Measurements from ENCODE around the gene LEUTX.

DNA sequence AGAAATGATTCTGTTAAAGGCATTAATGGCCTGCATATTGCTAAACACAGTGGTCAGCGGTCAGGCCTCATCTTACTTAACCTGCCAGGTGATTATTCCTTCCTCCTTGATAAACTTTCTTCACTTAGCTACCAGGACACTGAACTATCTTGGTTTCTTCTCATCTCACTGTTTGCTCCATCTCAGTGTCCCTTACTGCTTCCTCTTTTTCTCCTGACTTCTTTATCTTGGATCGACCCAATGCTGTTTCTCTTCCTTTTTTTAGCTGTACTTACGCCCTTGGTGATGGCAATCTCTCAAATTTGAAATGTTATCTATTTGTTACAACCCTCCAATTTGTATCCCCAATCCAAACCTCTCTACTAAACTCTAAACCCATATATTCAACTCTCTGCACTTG, 33.0 kb upstream of the LEUTX start:
- TF ChIP-seq, protein P1, sequence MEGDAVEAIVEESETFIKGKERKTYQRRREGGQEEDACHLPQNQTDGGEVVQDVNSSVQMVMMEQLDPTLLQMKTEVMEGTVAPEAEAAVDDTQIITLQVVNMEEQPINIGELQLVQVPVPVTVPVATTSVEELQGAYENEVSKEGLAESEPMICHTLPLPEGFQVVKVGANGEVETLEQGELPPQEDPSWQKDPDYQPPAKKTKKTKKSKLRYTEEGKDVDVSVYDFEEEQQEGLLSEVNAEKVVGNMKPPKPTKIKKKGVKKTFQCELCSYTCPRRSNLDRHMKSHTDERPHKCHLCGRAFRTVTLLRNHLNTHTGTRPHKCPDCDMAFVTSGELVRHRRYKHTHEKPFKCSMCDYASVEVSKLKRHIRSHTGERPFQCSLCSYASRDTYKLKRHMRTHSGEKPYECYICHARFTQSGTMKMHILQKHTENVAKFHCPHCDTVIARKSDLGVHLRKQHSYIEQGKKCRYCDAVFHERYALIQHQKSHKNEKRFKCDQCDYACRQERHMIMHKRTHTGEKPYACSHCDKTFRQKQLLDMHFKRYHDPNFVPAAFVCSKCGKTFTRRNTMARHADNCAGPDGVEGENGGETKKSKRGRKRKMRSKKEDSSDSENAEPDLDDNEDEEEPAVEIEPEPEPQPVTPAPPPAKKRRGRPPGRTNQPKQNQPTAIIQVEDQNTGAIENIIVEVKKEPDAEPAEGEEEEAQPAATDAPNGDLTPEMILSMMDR (IDR thresholded peaks at IDR 0.05), result no peak
- TF ChIP-seq TCF7L2 (IDR thresholded peaks at IDR 0.05; ENCODE audit: low read depth, low read length) (no peak), POLR2AphosphoS5 (IDR thresholded peaks at IDR 0.05; ENCODE audit: low read depth, low read length) (no peak)
- TF ChIP-seq, protein P2, sequence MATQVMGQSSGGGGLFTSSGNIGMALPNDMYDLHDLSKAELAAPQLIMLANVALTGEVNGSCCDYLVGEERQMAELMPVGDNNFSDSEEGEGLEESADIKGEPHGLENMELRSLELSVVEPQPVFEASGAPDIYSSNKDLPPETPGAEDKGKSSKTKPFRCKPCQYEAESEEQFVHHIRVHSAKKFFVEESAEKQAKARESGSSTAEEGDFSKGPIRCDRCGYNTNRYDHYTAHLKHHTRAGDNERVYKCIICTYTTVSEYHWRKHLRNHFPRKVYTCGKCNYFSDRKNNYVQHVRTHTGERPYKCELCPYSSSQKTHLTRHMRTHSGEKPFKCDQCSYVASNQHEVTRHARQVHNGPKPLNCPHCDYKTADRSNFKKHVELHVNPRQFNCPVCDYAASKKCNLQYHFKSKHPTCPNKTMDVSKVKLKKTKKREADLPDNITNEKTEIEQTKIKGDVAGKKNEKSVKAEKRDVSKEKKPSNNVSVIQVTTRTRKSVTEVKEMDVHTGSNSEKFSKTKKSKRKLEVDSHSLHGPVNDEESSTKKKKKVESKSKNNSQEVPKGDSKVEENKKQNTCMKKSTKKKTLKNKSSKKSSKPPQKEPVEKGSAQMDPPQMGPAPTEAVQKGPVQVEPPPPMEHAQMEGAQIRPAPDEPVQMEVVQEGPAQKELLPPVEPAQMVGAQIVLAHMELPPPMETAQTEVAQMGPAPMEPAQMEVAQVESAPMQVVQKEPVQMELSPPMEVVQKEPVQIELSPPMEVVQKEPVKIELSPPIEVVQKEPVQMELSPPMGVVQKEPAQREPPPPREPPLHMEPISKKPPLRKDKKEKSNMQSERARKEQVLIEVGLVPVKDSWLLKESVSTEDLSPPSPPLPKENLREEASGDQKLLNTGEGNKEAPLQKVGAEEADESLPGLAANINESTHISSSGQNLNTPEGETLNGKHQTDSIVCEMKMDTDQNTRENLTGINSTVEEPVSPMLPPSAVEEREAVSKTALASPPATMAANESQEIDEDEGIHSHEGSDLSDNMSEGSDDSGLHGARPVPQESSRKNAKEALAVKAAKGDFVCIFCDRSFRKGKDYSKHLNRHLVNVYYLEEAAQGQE (IDR thresholded peaks at IDR 0.05; ENCODE audit: insufficient read depth in 1 of 2, low read depth in 2 of 2, low read length in 1 of 2), result no peak

Measured in Panc1 (cell line).